Measurements from ENCODE around the gene RMDN2.

RMDN2 gene

DNA sequence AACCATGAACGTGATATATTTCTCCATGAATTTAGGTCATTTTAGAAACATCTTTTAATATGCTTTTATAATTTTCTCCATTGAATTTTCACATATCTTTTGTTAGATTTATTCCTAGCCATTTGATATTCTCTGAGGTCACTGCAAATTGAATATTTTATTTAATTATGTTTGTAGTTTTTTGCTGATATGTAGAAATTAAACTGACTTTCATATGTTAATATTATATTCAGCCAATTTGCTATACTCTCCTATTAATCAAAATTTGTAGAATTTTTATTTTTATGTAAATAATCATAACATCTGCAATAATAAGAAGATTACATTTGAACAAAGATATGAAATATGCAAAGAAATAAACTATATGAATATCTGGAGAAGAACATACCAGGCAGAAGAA, 46.9 kb downstream of the RMDN2 start:
- H3K36me3 Mint-ChIP-seq (ENCODE audit: low read depth) = peaks cover 5% of the 10 kb centered on the region
- peaks cover 6% of the 10 kb centered on the region for H3K9me3 Mint-ChIP-seq
- H3K4me1 Mint-ChIP-seq = no peaks in the 10 kb centered on the region
- H3K4me3 Mint-ChIP-seq = no peak overlapping the region
- no peak overlapping the region for H3K27ac Mint-ChIP-seq
- peaks cover 4% of the 10 kb centered on the region for H3K27me3 Mint-ChIP-seq (ENCODE audit: low read depth)
- no peak for TF ChIP-seq CTCF (IDR thresholded peaks at IDR 0.05; ENCODE audit: unreplicated experiment in 3 of 3)

DNA sequence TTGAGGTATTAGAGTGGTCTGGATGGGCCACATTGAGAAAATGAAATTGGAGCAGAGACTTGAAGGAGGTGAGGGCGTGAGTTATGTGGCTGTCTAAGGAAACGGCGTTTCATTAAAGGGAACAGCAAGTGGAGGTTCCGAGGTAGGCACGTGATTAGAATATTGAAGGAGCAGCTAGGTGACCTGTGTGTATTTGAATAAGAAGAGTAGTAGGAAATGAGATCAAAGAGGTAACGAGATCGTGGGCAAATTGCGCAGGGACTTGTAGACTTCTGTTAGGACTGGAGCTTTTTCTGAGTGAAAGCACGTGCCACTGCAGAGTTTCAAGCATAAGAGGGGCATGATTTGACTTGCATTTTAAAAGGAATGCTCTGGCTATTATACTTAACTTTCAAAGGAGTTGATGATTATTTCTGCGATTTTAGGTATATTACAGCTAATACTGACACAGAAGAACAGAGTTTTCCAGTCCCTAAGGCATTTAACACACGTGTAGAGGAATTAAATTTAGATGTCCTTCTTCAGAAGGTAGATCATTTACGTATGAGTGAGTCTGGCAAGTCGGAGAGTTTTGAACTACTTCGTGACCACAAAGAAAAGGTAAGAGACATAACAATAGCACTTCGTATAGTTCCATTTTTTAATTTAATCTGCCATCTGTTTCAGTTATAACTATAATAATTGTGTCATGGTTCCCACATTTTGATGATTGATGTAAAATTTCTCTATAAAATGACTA, 48.7 kb downstream of the RMDN2 start:
- peaks cover 4% of the 10 kb centered on the region for H3K36me3 Mint-ChIP-seq (ENCODE audit: low read depth)
- H3K27me3 Mint-ChIP-seq (ENCODE audit: low read depth) = peaks cover 4% of the 10 kb centered on the region
- peaks cover 2% of the 10 kb centered on the region for H3K9me3 Mint-ChIP-seq
- TF ChIP-seq CTCF (IDR thresholded peaks at IDR 0.05; ENCODE audit: unreplicated experiment in 3 of 3) = no peak
- H3K4me3 Mint-ChIP-seq = no peak overlapping the region
- no peak overlapping the region for H3K27ac Mint-ChIP-seq
- H3K4me1 Mint-ChIP-seq = no peaks in the 10 kb centered on the region

- H3K9me3 Mint-ChIP-seq = no peaks in the 10 kb centered on the region
- TF ChIP-seq CTCF (IDR thresholded peaks at IDR 0.05; ENCODE audit: unreplicated experiment in 3 of 3) = no peak
- H3K4me3 Mint-ChIP-seq = no peak overlapping the region
- H3K27ac Mint-ChIP-seq = no peak overlapping the region
- peaks cover 4% of the 10 kb centered on the region for H3K36me3 Mint-ChIP-seq (ENCODE audit: low read depth)
- H3K4me1 Mint-ChIP-seq = no peaks in the 10 kb centered on the region
- peaks cover 4% of the 10 kb centered on the region for H3K27me3 Mint-ChIP-seq (ENCODE audit: low read depth)
These were observed 50.7 kb downstream of the RMDN2 start for GRCh38 chr2:37975808-37976207.

DNA sequence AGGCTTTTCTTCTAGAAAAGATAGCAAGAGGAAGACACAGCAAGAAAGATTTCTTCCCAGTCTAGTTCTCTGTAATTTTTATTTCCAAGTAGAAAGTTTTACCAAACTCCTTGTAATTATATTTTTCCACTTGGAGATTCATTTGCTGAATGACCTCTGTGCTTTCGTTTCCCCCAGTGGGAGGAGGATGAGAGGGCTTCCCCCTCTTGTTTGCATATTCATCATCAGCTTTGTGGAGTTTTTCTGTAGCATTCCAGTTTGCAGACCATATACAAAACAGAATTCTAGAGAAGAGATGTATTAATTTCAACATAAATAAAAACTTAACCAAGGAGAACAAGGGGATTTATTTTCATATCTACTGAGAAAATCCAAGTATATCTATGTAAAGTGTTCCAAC, 51.3 kb downstream of the RMDN2 start:
- Mint-ChIP-seq H3K27me3 (ENCODE audit: low read depth) (peaks cover 4% of the 10 kb centered on the region), H3K36me3 (ENCODE audit: low read depth) (peaks cover 4% of the 10 kb centered on the region), H3K4me3 (no peak overlapping the region), H3K9me3 (no peaks in the 10 kb centered on the region), H3K27ac (no peak overlapping the region), H3K4me1 (no peaks in the 10 kb centered on the region)
- TF ChIP-seq CTCF (IDR thresholded peaks at IDR 0.05; ENCODE audit: unreplicated experiment in 3 of 3) = no peak

DNA sequence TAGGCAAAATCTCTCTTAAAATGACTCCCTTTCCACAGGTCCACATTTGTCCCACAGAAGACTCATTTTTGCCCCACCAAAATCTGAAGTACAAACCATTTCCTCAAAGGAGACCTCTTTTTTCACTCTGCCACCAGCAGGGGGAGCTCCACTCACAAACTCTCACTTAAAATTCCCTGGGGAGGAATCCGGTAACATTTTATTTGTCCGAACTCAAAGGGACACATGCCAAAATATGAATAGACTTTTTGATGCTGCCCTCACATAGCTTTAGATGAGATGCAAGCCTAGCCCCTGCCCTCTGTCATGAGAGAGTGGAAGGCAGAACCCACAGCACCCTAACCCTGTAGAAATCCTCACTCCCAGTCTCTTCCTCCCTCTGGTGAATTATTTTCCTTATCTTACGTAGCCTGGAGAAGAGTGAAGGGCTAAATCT, 57.1 kb downstream of the RMDN2 start:
- Mint-ChIP-seq H3K36me3 (ENCODE audit: low read depth) (peaks cover 1% of the 10 kb centered on the region), H3K4me1 (peaks cover 12% of the 10 kb centered on the region), H3K9me3 (peaks cover 5% of the 10 kb centered on the region), H3K4me3 (peak overlapping the region; percentile 5 to 14 (median 10)), H3K27me3 (ENCODE audit: low read depth) (no peaks in the 10 kb centered on the region), H3K27ac (peak overlapping the region in 2 of 3 experiments; percentile 0 to 2)
- peak; percentile 85 to 90 (median 88) for TF ChIP-seq CTCF (IDR thresholded peaks at IDR 0.05; ENCODE audit: unreplicated experiment in 3 of 3)

GRCh38 chr2:37982847-37983246, 57.8 kb downstream of the RMDN2 start:
- no peak for TF ChIP-seq CTCF (IDR thresholded peaks at IDR 0.05; ENCODE audit: unreplicated experiment in 3 of 3)
- Mint-ChIP-seq H3K27ac (no peak overlapping the region), H3K4me3 (no peak overlapping the region), H3K9me3 (peaks cover 7% of the 10 kb centered on the region), H3K27me3 (ENCODE audit: low read depth) (no peaks in the 10 kb centered on the region), H3K4me1 (peaks cover 12% of the 10 kb centered on the region), H3K36me3 (ENCODE audit: low read depth) (peaks cover 5% of the 10 kb centered on the region)

Data from nephron (organoid).